Measurements from ENCODE around the gene SOS2. TPM values are rescaled to one million over a fixed set of nuclear protein-coding genes. Genes with fewer than 3 reads are reported as not detected.

SOS2 gene
- total and polyA plus RNA-seq, 4 donors, result 3.1 to 20.1 (median 9.1) TPM

DNA sequence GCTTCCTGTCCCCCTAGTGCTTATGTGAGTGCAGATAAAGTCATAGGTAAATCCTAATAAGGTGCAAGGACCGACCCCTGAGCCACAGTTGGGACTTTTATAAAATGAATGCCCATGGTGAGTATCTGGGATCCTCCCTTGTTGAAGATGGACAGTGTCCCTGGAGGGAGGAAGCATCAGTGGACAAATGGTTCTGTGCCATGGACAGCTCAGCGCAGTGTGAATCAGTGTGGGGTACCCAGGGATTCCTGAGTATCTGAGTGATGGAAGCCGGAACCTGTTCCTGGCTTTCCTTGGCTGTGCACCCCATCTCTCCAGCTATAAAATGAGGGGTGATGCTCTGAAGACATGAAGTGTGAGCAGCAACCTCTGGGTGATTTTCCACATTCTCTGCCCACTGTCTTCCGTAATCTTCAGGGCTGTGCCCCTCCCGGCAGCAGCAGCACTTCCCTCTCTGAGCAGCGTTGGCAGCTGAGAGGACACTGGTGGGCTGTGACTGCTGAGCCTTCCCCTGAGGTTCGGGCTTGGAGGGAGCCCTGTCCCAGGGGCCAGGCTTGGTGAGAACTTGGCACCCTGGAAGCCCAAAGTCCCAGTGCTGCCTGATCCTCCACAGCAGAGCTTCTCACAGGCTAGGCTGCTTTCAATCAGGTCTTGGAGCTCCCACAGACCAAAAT lies 140.0 kb downstream of the SOS2 start:
- TF ChIP-seq FOXA2 (IDR thresholded peaks at IDR 0.05) (no peak), YY1 (IDR thresholded peaks at IDR 0.05) (no peak), GABPA (IDR thresholded peaks at IDR 0.05 in 1 of 2, conservative IDR thresholded peaks at IDR 0.05 in 1 of 2) (no peak), EGR1 (IDR thresholded peaks at IDR 0.05; ENCODE audit: low read depth in 2 of 2) (no peak), FOXA1 (IDR thresholded peaks at IDR 0.05) (no peak), RAD21 (IDR thresholded peaks at IDR 0.05) (no peak), TAF1 (conservative IDR thresholded peaks at IDR 0.05) (no peak), NR2F2 (IDR thresholded peaks at IDR 0.05) (no peak), HNF4A (conservative IDR thresholded peaks at IDR 0.05) (no peak), HNF4G (IDR thresholded peaks at IDR 0.05) (no peak), RXRA (IDR thresholded peaks at IDR 0.05) (no peak), JUND (IDR thresholded peaks at IDR 0.05) (no peak), SP1 (IDR thresholded peaks at IDR 0.05) (no peak)
- TF ChIP-seq, protein P1, sequence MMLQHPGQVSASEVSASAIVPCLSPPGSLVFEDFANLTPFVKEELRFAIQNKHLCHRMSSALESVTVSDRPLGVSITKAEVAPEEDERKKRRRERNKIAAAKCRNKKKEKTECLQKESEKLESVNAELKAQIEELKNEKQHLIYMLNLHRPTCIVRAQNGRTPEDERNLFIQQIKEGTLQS (IDR thresholded peaks at IDR 0.05), result no peak
- TF ChIP-seq, protein P2, sequence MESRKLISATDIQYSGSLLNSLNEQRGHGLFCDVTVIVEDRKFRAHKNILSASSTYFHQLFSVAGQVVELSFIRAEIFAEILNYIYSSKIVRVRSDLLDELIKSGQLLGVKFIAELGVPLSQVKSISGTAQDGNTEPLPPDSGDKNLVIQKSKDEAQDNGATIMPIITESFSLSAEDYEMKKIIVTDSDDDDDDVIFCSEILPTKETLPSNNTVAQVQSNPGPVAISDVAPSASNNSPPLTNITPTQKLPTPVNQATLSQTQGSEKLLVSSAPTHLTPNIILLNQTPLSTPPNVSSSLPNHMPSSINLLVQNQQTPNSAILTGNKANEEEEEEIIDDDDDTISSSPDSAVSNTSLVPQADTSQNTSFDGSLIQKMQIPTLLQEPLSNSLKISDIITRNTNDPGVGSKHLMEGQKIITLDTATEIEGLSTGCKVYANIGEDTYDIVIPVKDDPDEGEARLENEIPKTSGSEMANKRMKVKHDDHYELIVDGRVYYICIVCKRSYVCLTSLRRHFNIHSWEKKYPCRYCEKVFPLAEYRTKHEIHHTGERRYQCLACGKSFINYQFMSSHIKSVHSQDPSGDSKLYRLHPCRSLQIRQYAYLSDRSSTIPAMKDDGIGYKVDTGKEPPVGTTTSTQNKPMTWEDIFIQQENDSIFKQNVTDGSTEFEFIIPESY (IDR thresholded peaks at IDR 0.05), result no peak
- TF ChIP-seq, protein P3, sequence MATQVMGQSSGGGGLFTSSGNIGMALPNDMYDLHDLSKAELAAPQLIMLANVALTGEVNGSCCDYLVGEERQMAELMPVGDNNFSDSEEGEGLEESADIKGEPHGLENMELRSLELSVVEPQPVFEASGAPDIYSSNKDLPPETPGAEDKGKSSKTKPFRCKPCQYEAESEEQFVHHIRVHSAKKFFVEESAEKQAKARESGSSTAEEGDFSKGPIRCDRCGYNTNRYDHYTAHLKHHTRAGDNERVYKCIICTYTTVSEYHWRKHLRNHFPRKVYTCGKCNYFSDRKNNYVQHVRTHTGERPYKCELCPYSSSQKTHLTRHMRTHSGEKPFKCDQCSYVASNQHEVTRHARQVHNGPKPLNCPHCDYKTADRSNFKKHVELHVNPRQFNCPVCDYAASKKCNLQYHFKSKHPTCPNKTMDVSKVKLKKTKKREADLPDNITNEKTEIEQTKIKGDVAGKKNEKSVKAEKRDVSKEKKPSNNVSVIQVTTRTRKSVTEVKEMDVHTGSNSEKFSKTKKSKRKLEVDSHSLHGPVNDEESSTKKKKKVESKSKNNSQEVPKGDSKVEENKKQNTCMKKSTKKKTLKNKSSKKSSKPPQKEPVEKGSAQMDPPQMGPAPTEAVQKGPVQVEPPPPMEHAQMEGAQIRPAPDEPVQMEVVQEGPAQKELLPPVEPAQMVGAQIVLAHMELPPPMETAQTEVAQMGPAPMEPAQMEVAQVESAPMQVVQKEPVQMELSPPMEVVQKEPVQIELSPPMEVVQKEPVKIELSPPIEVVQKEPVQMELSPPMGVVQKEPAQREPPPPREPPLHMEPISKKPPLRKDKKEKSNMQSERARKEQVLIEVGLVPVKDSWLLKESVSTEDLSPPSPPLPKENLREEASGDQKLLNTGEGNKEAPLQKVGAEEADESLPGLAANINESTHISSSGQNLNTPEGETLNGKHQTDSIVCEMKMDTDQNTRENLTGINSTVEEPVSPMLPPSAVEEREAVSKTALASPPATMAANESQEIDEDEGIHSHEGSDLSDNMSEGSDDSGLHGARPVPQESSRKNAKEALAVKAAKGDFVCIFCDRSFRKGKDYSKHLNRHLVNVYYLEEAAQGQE (IDR thresholded peaks at IDR 0.05), result no peak
- TF ChIP-seq, protein P4, sequence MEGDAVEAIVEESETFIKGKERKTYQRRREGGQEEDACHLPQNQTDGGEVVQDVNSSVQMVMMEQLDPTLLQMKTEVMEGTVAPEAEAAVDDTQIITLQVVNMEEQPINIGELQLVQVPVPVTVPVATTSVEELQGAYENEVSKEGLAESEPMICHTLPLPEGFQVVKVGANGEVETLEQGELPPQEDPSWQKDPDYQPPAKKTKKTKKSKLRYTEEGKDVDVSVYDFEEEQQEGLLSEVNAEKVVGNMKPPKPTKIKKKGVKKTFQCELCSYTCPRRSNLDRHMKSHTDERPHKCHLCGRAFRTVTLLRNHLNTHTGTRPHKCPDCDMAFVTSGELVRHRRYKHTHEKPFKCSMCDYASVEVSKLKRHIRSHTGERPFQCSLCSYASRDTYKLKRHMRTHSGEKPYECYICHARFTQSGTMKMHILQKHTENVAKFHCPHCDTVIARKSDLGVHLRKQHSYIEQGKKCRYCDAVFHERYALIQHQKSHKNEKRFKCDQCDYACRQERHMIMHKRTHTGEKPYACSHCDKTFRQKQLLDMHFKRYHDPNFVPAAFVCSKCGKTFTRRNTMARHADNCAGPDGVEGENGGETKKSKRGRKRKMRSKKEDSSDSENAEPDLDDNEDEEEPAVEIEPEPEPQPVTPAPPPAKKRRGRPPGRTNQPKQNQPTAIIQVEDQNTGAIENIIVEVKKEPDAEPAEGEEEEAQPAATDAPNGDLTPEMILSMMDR (IDR thresholded peaks at IDR 0.05; ENCODE audit: low read depth, low read length, missing input control), result no peak
- TF ChIP-seq, protein P5, sequence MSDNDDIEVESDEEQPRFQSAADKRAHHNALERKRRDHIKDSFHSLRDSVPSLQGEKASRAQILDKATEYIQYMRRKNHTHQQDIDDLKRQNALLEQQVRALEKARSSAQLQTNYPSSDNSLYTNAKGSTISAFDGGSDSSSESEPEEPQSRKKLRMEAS (IDR thresholded peaks at IDR 0.05), result no peak
- 87% methylated on average over 7 of the region's 7 CpGs for WGBS
- H3K4me3 ChIP-seq (ENCODE audit: low read depth in 1 of 3, low read length in 3 of 3), result no peak overlapping the region
- no peaks in the 10 kb centered on the region for H3K4me1 ChIP-seq (ENCODE audit: control insufficient read depth in 4 of 4, insufficient read depth in 4 of 4, low read length in 3 of 4)
- no peaks in the 10 kb centered on the region for H3K36me3 ChIP-seq (ENCODE audit: control insufficient read depth in 4 of 4, insufficient read depth in 3 of 4, low read depth in 1 of 4, low read length in 3 of 4)
- no peak for DNase-seq (ENCODE audit: low spot score)
- H3K27me3 ChIP-seq (ENCODE audit: control insufficient read depth in 4 of 4, insufficient read depth in 4 of 4, low read length in 3 of 4), result no peaks in the 10 kb centered on the region
- no peak overlapping the region for H3K9ac ChIP-seq (ENCODE audit: low read depth in 1 of 2, low read length in 2 of 2)
- H3K9me3 ChIP-seq (ENCODE audit: control insufficient read depth in 4 of 4, low read length in 3 of 4), result no peaks in the 10 kb centered on the region
- H3K27ac ChIP-seq (ENCODE audit: low read depth in 1 of 2, low read length in 2 of 2), result no peak overlapping the region
